ENCODE results near the gene FRMD5.

- TF ChIP-seq POLR2A (IDR thresholded peaks at IDR 0.05) (no peak), CTCF (IDR thresholded peaks at IDR 0.05) (no peak), EP300 (IDR thresholded peaks at IDR 0.05) (no peak)
These were observed 241.7 kb downstream of the FRMD5 start for GRCh38 chr15:43953402-43953801.

Measured in sigmoid colon (tissue), 4 donors.